ENCODE data around the gene PLBD1.

DNA sequence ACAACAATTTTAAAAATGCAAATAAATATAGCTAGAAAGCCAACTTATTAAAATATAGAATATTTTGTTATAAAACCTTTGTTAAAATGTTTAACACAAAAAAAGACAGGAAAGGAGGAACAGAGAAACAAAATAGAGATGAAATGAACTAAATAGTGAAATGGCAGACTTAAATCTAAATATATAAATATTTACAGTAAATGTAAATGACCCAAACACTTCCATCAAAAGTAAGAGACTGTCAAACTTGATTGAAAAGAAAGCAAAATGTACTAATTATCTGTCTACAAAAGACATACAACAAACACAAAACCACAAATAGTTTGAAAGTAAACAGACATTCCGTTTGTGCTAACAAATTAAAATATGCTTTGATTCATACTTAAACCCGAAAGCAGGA, 41.7 kb downstream of the PLBD1 start:
- TF ChIP-seq, protein P1, sequence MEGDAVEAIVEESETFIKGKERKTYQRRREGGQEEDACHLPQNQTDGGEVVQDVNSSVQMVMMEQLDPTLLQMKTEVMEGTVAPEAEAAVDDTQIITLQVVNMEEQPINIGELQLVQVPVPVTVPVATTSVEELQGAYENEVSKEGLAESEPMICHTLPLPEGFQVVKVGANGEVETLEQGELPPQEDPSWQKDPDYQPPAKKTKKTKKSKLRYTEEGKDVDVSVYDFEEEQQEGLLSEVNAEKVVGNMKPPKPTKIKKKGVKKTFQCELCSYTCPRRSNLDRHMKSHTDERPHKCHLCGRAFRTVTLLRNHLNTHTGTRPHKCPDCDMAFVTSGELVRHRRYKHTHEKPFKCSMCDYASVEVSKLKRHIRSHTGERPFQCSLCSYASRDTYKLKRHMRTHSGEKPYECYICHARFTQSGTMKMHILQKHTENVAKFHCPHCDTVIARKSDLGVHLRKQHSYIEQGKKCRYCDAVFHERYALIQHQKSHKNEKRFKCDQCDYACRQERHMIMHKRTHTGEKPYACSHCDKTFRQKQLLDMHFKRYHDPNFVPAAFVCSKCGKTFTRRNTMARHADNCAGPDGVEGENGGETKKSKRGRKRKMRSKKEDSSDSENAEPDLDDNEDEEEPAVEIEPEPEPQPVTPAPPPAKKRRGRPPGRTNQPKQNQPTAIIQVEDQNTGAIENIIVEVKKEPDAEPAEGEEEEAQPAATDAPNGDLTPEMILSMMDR (conservative IDR thresholded peaks at IDR 0.05 in 1 of 2, IDR thresholded peaks at IDR 0.05 in 1 of 2; ENCODE audit: low read depth in 1 of 2, low read length in 2 of 2): no peak
- TF ChIP-seq EZH2 (IDR thresholded peaks at IDR 0.05; ENCODE audit: low read length, missing control alignments): no peak

Data from fibroblast of lung (primary cell).